CD4-positive, alpha-beta T cell treated with Interleukin-6 for 4 hours (primary cell): ENCODE results near the gene CTDP1.

Experiments used
- DNase-seq: peaks from one replicate; pipeline ENCODE4 v3.0.0-alpha.2; 2020; ENCODE audit warnings: mixed read lengths

CTDP1 gene

GRCh38 chr18:79679552-79680099, at the start of gene CTDP1:
Gene CTDP1 (plus strand): TSS chr18:79679803. CDS start chr18:79679948, 145 bp downstream.
- DNase-seq, result peak; percentile 89

- no peak for DNase-seq
These were observed 49.1 kb upstream of the CTDP1 start for GRCh38 chr18:79630281-79631095.

GRCh38 chr18:79631096-79631507, 48.5 kb upstream of the CTDP1 start:
- DNase-seq, result no peak

GRCh38 chr18:79631761-79632446, 47.7 kb upstream of the CTDP1 start:
- DNase-seq, result no peak

GRCh38 chr18:79632765-79633164, 46.8 kb upstream of the CTDP1 start:
- DNase-seq, result no peak

GRCh38 chr18:79634186-79634585, 45.4 kb upstream of the CTDP1 start:
- no peak for DNase-seq

GRCh38 chr18:79634593-79635426, 44.8 kb upstream of the CTDP1 start:
- DNase-seq, result no peak

GRCh38 chr18:79635427-79635726, 44.2 kb upstream of the CTDP1 start:
- DNase-seq, result no peak

GRCh38 chr18:79637181-79637920, 42.3 kb upstream of the CTDP1 start:
- DNase-seq, result no peak

GRCh38 chr18:79637921-79638909, 41.4 kb upstream of the CTDP1 start:
- no peak for DNase-seq

- no peak for DNase-seq
These were observed 40.4 kb upstream of the CTDP1 start for GRCh38 chr18:79639072-79639829.

GRCh38 chr18:79640064-79640672, 39.4 kb upstream of the CTDP1 start:
- no peak for DNase-seq

GRCh38 chr18:79640875-79641274, 38.7 kb upstream of the CTDP1 start:
- DNase-seq, result no peak

GRCh38 chr18:79641722-79642497, 37.7 kb upstream of the CTDP1 start:
- DNase-seq, result no peak

GRCh38 chr18:79642626-79643025, 37.0 kb upstream of the CTDP1 start:
- no peak for DNase-seq

- no peak for DNase-seq
These were observed 36.3 kb upstream of the CTDP1 start for GRCh38 chr18:79643054-79643984.

GRCh38 chr18:79644006-79644665, 35.5 kb upstream of the CTDP1 start:
- peak; percentile 75 for DNase-seq
